K562 treated with DMSO at 1 percent for 12 hours (cell line): ENCODE data around the gene F8A1. TPM values are rescaled to one million over a fixed set of nuclear protein-coding genes. Genes with fewer than 3 reads are reported as not detected.

ENCODE experiments used
- total RNA-seq: library from RNA; unstranded; fragments of 300-600 nt; gene quantifications from 2 replicates; pipeline ENCODE4 v1.2.3, GENCODE V29; 2022; ENCODE audit not compliant: insufficient read depth

The F8A1 gene
- not detected in 2 replicates for total RNA-seq

GRCh38 chrX:154886069-154886788, at the start of gene F8A1:
TSS of gene F8A1 (plus strand) at chrX:154886355. CDS start at chrX:154886375, 20 bp downstream.

Other genes starting within 250 kb of the F8A1 start
- 16.6 and 36.6 TPM in 2 replicates for gene CTAG2, start 232.8 kb upstream of the F8A1 start, total RNA-seq
- 5.4 and 12.2 TPM in 2 replicates for gene GAB3, start 135.3 kb upstream of the F8A1 start, total RNA-seq
- gene DKC1, start 123.5 kb upstream of the F8A1 start, total RNA-seq, result 67.5 and 90.0 TPM in 2 replicates
- 156 and 272 TPM in 2 replicates for gene MPP1, start 80.9 kb upstream of the F8A1 start, total RNA-seq
- not detected in 2 replicates for gene SMIM9, start 51.7 kb upstream of the F8A1 start, total RNA-seq
- 0.76 and 2.8 TPM in 2 replicates for gene F8, start 136.4 kb downstream of the F8A1 start, total RNA-seq
- gene FUNDC2, start 140.5 kb downstream of the F8A1 start, total RNA-seq, result 107 and 109 TPM in 2 replicates
- 24.0 and 25.9 TPM in 2 replicates for gene CMC4, start 184.8 kb downstream of the F8A1 start, total RNA-seq
- 8.6 and 39.4 TPM in 2 replicates for gene MTCP1, start 184.8 kb downstream of the F8A1 start, total RNA-seq
- gene BRCC3, start 185.2 kb downstream of the F8A1 start, total RNA-seq, result 4.5 and 13.3 TPM in 2 replicates